Endothelial cell of umbilical vein (primary cell): ENCODE results near the gene PPFIA2. TPM values are rescaled to one million over a fixed set of nuclear protein-coding genes. Genes with fewer than 3 reads are reported as not detected.

ENCODE experiments used
- BruUV-seq: library from RNA; stranded (reverse); fragments of 400-500 nt; replicated peaks from 2 replicates; lab custom pipeline; 2021; lab: Mats Ljungman, UMichigan
- CTCF ChIA-PET: fragments of 300-600, 350-600 bp; sonication (Branson Sonifier 250); formaldehyde crosslinking; loops from one replicate; lab custom pipeline; 2021; ENCODE audit warnings: antibody characterized with exemption, inconsistent platforms; lab: Charles Lee
- POLR2A ChIA-PET: fragments of 300-600, 350-600 bp; sonication (Branson Sonifier 250); formaldehyde crosslinking; loops from one replicate; lab custom pipeline; 2021; ENCODE audit warnings: antibody characterized with exemption, inconsistent platforms; lab: Charles Lee
- DNase-seq: peaks from one replicate; pipeline ENCODE4 v3.0.0-alpha.2; 2011; ENCODE audit warnings: low read depth, low spot score
- FAIRE-seq: peaks from 2 replicates; lab custom pipeline; 2011; peaks lifted over from hg19 to GRCh38; lab: Jason Lieb, UNC
- H2AFZ ChIP-seq: 2 replicates; pipeline ENCODE4 v1.6.0; 2012; ENCODE audit warnings: low read depth, low read length, control low read depth, inconsistent platforms
- H3K27ac ChIP-seq: 2 replicates; pipeline ENCODE4 v1.5.1; 2011; ENCODE audit warnings: low read depth, mild to moderate bottlenecking, control low read depth, low read length, moderate library complexity; ENCODE audit not compliant: insufficient read depth
- H3K27me3 ChIP-seq, 2 experiments: 2 replicates each; pipeline versions ENCODE4 v1.6.0 to v1.6.1; 2011; ENCODE audit warnings: low read length in 2 of 2, mixed read lengths in 1 of 2; ENCODE audit not compliant: control insufficient read depth in 2 of 2, insufficient read depth in 2 of 2
- H3K36me3 ChIP-seq, 2 experiments: 2 replicates in 1 of 2; 3 replicates in 1 of 2; pipeline ENCODE4 v1.5.1; 2011; ENCODE audit warnings: low read length in 2 of 2, mild to moderate bottlenecking in 1 of 2, moderate library complexity in 1 of 2; ENCODE audit not compliant: control insufficient read depth in 2 of 2, insufficient read depth in 2 of 2; ENCODE audit errors: extremely low read depth in 1 of 2
- H3K4me1 ChIP-seq: 3 replicates; pipeline ENCODE4 v1.5.1; 2011; ENCODE audit warnings: mild to moderate bottlenecking, low read length; ENCODE audit not compliant: control insufficient read depth, insufficient read depth; ENCODE audit errors: extremely low read depth
- H3K4me2 ChIP-seq: 2 replicates; pipeline ENCODE4 v1.6.1; 2011; ENCODE audit warnings: low read length, control low read depth, mixed read lengths; ENCODE audit not compliant: insufficient read depth
- H3K4me3 ChIP-seq, 3 experiments: fragments of 200-600 bp in 1 of 3; sonication (generic), shearing (Covaris generic) in 1 of 3; replicated peaks in 1 of 3; 2 replicates each; pipeline ENCODE4 v1.5.1; 2011 to 2016; ENCODE audit warnings: control low read depth in 3 of 3, low read length in 3 of 3, mild to moderate bottlenecking in 2 of 3, inconsistent platforms in 1 of 3, low read depth in 1 of 3, moderate library complexity in 1 of 3; ENCODE audit not compliant: insufficient read depth in 1 of 3
- H3K79me2 ChIP-seq: 2 replicates; pipeline ENCODE4 v1.6.0; 2012; ENCODE audit warnings: low read length, inconsistent platforms; ENCODE audit not compliant: control insufficient read depth, insufficient read depth
- H3K9ac ChIP-seq: replicated peaks from 2 replicates; pipeline ENCODE3; 2011; ENCODE audit warnings: low read length, control low read depth; ENCODE audit not compliant: insufficient read depth; ENCODE audit errors: extremely low read depth
- H3K9me1 ChIP-seq: replicated peaks from 3 replicates; pipeline ENCODE4 v1.6.0; 2011; ENCODE audit warnings: mild to moderate bottlenecking, low read length; ENCODE audit not compliant: control insufficient read depth, insufficient read depth; ENCODE audit errors: extremely low read depth
- H3K9me3 ChIP-seq: replicated peaks from 2 replicates; pipeline ENCODE4 v1.5.1; 2012; ENCODE audit warnings: low read length, inconsistent platforms; ENCODE audit not compliant: control insufficient read depth, insufficient read depth
- H4K20me1 ChIP-seq: replicated peaks from 2 replicates; pipeline ENCODE3; 2011; ENCODE audit warnings: mild to moderate bottlenecking, low read length; ENCODE audit not compliant: control insufficient read depth, insufficient read depth; ENCODE audit errors: extremely low read depth
- EZH2 ChIP-seq: IDR thresholded peaks from 2 replicates; pipeline ENCODE4 v1.6.1; 2012; ENCODE audit warnings: borderline replicate concordance, low read depth, mild to moderate bottlenecking, moderate library complexity, low read length, inconsistent platforms; ENCODE audit not compliant: severe bottlenecking
- FOS ChIP-seq: IDR thresholded peaks from 2 replicates; pipeline ENCODE4 v1.6.1; 2011; ENCODE audit warnings: mild to moderate bottlenecking, low read length, moderate library complexity, borderline replicate concordance; ENCODE audit not compliant: insufficient read depth
- GATA2 ChIP-seq: IDR thresholded peaks from 2 replicates; pipeline ENCODE4 v1.7.0; 2011; ENCODE audit warnings: low read depth, mild to moderate bottlenecking, moderate library complexity, mixed read lengths, low read length; ENCODE audit not compliant: insufficient read length, insufficient read depth
- JUN ChIP-seq: IDR thresholded peaks from 2 replicates; pipeline ENCODE4 v1.6.1; 2011; ENCODE audit warnings: borderline replicate concordance, low read depth; ENCODE audit not compliant: insufficient read length, insufficient read depth
- MYC ChIP-seq: IDR thresholded peaks from one replicate; pipeline ENCODE4 v1.6.1; 2011; ENCODE audit warnings: mild to moderate bottlenecking, low read depth, low read length
- POLR2A ChIP-seq: IDR thresholded peaks from 2 replicates; pipeline ENCODE4 v1.6.1; 2012; ENCODE audit warnings: low read depth, mild to moderate bottlenecking, control low read depth, low read length
- POLR2AphosphoS5 ChIP-seq: IDR thresholded peaks from 2 replicates; pipeline ENCODE4 v1.6.1; 2012; ENCODE audit warnings: low read depth, mild to moderate bottlenecking, control low read depth, low read length, moderate library complexity; ENCODE audit not compliant: insufficient read depth
- dilution Hi-C: fragments of 300-500 bp; cut with MboI; formaldehyde crosslinking; loops from one replicate; pipeline ENCODE4 v1.15.0; 2019; ENCODE audit warnings: low sequenced_read_pairs; ENCODE audit not compliant: extremely low pct_ligation_motif_present
- intact Hi-C: fragments of 100-400 bp; cut with micrococcal nuclease; formaldehyde crosslinking; loops from one replicate; pipeline ENCODE4 v1.10.0; 2022
- polyA plus RNA-seq, 4 experiments: library from polyadenylated mRNA; depleted of rRNA in 3 of 4; stranded (reverse) in 3 of 4; unstranded in 1 of 4; fragments of >200 nt; gene quantifications; 2 replicates each; pipeline versions ENCODE4 v1.2.1 to v1.2.3, GENCODE V29; 2011 to 2012; ENCODE audit warnings: missing spikeins in 1 of 4
- total RNA-seq: library from RNA; stranded (reverse); gene quantifications from 2 replicates; pipeline ENCODE4 v1.2.3, GENCODE V29; 2021
- TF ChIP-seq, protein P1 (sequence below): IDR thresholded peaks from 2 replicates; pipeline ENCODE4 v1.6.1; 2011; ENCODE audit not compliant: insufficient read depth, insufficient read length
- TF ChIP-seq, protein P2 (sequence below), 2 donors: IDR thresholded peaks; 1 replicate in 1 of 2; 2 replicates in 1 of 2; pipeline ENCODE4 v1.5.1; 2011; ENCODE audit warnings: low read length in 2 of 2, mild to moderate bottlenecking in 2 of 2, moderate library complexity in 2 of 2, control low read depth in 1 of 2, inconsistent platforms in 1 of 2, low read depth in 1 of 2; ENCODE audit not compliant: insufficient read depth in 1 of 2; ENCODE audit errors: extremely low read depth in 1 of 2

The PPFIA2 gene
- total and polyA plus RNA-seq, 2 donors (not counting 3 experiments of a cell fraction or from before 2014, with no cell fraction given), result not detected

DNA sequence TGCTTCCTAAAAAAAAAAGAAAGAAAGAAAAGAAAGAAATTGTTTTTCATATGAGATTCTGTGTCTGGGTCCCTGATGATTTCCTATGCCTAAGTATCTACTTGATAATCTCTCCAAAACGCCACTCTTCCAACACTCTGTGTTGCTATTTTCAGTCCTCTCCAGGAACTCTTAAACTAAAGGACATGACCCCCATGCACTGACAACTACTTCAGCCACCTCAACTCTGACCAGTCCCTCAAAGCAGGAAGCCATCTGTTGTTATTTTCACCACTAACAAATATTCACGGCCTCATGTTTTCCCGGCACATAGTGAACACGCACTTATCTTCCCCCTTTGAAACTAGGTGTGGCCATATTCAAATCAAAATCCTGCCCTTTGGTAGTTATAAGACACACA is 259.3 kb downstream of the PPFIA2 start:
- no peak overlapping the region for H3K4me2 ChIP-seq
- H3K4me1 ChIP-seq, result no peaks in the 10 kb centered on the region
- DNase-seq (no peak), FAIRE-seq (no peak)
- no peaks in the 10 kb centered on the region for H3K9me1 ChIP-seq
- no peaks in the 10 kb centered on the region for H4K20me1 ChIP-seq
- no peaks in the 10 kb centered on the region for H3K27me3 ChIP-seq
- no TSS peak for BruUV-seq
- H3K9me3 ChIP-seq, result no peaks in the 10 kb centered on the region
- no peak overlapping the region for H3K4me3 ChIP-seq
- intact Hi-C loops, result no loop called here
- no peak overlapping the region for H3K9ac ChIP-seq
- POLR2A ChIA-PET, result no interaction called here
- no peaks in the 10 kb centered on the region for H3K36me3 ChIP-seq
- no peak overlapping the region for H2AFZ ChIP-seq
- H3K27ac ChIP-seq, result no peak overlapping the region
- dilution Hi-C loops, result no loop called here
- CTCF ChIA-PET, result no interaction called here
- no peaks in the 10 kb centered on the region for H3K79me2 ChIP-seq
- TF ChIP-seq FOS (no peak), MYC (no peak), EZH2 (no peak), POLR2AphosphoS5 (no peak), POLR2A (no peak), GATA2 (no peak), JUN (no peak)
- TF ChIP-seq, protein P1, sequence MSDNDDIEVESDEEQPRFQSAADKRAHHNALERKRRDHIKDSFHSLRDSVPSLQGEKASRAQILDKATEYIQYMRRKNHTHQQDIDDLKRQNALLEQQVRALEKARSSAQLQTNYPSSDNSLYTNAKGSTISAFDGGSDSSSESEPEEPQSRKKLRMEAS, result no peak
- TF ChIP-seq, protein P2, sequence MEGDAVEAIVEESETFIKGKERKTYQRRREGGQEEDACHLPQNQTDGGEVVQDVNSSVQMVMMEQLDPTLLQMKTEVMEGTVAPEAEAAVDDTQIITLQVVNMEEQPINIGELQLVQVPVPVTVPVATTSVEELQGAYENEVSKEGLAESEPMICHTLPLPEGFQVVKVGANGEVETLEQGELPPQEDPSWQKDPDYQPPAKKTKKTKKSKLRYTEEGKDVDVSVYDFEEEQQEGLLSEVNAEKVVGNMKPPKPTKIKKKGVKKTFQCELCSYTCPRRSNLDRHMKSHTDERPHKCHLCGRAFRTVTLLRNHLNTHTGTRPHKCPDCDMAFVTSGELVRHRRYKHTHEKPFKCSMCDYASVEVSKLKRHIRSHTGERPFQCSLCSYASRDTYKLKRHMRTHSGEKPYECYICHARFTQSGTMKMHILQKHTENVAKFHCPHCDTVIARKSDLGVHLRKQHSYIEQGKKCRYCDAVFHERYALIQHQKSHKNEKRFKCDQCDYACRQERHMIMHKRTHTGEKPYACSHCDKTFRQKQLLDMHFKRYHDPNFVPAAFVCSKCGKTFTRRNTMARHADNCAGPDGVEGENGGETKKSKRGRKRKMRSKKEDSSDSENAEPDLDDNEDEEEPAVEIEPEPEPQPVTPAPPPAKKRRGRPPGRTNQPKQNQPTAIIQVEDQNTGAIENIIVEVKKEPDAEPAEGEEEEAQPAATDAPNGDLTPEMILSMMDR (IDR thresholded peaks at IDR 0.05; ENCODE audit: extremely low read depth in 1 of 2, insufficient read depth in 1 of 2, low read depth in 1 of 2, low read length in 2 of 2), result no peak
